ENCODE results near the gene NPHP1.
"Not testable (repeated sequence)": the region's sequence is repeated elsewhere in the genome, so short reads cannot be mapped to it uniquely, and the experiment has no call there.

The NPHP1 gene

GRCh38 chr2:110104025-110104771 is 100.6 kb downstream of the NPHP1 start:
- Mint-ChIP-seq H3K4me1 (peaks cover 24% of the 10 kb centered on the region), H3K27me3 (peaks cover 80% of the 10 kb centered on the region), H3K9me3 (peaks cover 0 to 21% of the 10 kb centered on the region in 2 donors), H3K4me3 (no peak overlapping the region), H3K27ac (peak overlapping the region; percentile 24 to 30)
- ATAC-seq (no peak), DNase-seq (no peak)

GRCh38 chr2:110103061-110103961 is 101.5 kb downstream of the NPHP1 start:
- H3K4me1 Mint-ChIP-seq = peaks cover 18% of the 10 kb centered on the region
- ATAC-seq = no peak

GRCh38 chr2:110101901-110102803 is 102.7 kb downstream of the NPHP1 start:
- no peak for DNase-seq

More at GRCh38 chr2:110103061-110103961, 101.5 kb downstream of the NPHP1 start:
- Mint-ChIP-seq H3K9me3 (peaks cover 0 to 14% of the 10 kb centered on the region in 2 donors), H3K4me3 (no peak overlapping the region), H3K27ac (peak overlapping the region in 1 of 2 donors; percentile 95), H3K27me3 (peaks cover 75% of the 10 kb centered on the region)
- no peak for DNase-seq

GRCh38 chr2:110101280-110101844 is 103.5 kb downstream of the NPHP1 start:
- H3K27ac Mint-ChIP-seq = peak overlapping the region in 1 of 2 donors; percentile 87
- H3K4me1 Mint-ChIP-seq = peaks cover 18% of the 10 kb centered on the region
- H3K4me3 Mint-ChIP-seq = no peak overlapping the region
- peaks cover 69% of the 10 kb centered on the region for H3K27me3 Mint-ChIP-seq
- H3K9me3 Mint-ChIP-seq = no peaks in the 10 kb centered on the region
- ATAC-seq (peak; percentile 54), DNase-seq (no peak)

More at GRCh38 chr2:110101901-110102803, 102.7 kb downstream of the NPHP1 start:
- peak overlapping the region; percentile 2 to 95 for H3K27ac Mint-ChIP-seq
- peak; percentile 26 for ATAC-seq
- peak overlapping the region in 1 of 2 donors; percentile 19 for H3K4me3 Mint-ChIP-seq
- H3K4me1 Mint-ChIP-seq = peaks cover 18% of the 10 kb centered on the region
- H3K9me3 Mint-ChIP-seq = peaks cover 0 to 3% of the 10 kb centered on the region in 2 donors
- H3K27me3 Mint-ChIP-seq = peaks cover 73% of the 10 kb centered on the region

GRCh38 chr2:110100880-110101279 is 103.9 kb downstream of the NPHP1 start:
- Mint-ChIP-seq H3K4me1 (peaks cover 18% of the 10 kb centered on the region), H3K27me3 (peaks cover 64% of the 10 kb centered on the region)
- H3K4me3 Mint-ChIP-seq, DNase-seq, H3K9me3 Mint-ChIP-seq, H3K27ac Mint-ChIP-seq: not testable (repeated sequence)
- ATAC-seq = peak; percentile 19

GRCh38 chr2:110100480-110100879 is 104.3 kb downstream of the NPHP1 start:
- Mint-ChIP-seq H3K9me3 (no peaks in the 10 kb centered on the region), H3K4me3 (no peak overlapping the region), H3K27me3 (peaks cover 62% of the 10 kb centered on the region), H3K4me1 (peaks cover 18% of the 10 kb centered on the region), H3K27ac (peak overlapping the region; percentile 80 to 85)
- DNase-seq = no peak
- no peak for ATAC-seq

- H3K4me1 Mint-ChIP-seq = peaks cover 18% of the 10 kb centered on the region
- DNase-seq (no peak), ATAC-seq (no peak)
- no peak overlapping the region for H3K27ac Mint-ChIP-seq
- H3K9me3 Mint-ChIP-seq = no peaks in the 10 kb centered on the region
- H3K4me3 Mint-ChIP-seq = no peak overlapping the region
- H3K27me3 Mint-ChIP-seq = peaks cover 53% of the 10 kb centered on the region
Measured at GRCh38 chr2:110099471-110100225, 105.2 kb downstream of the NPHP1 start.

- no peak for ATAC-seq
- Mint-ChIP-seq H3K9me3 (no peaks in the 10 kb centered on the region), H3K27ac (no peak overlapping the region), H3K27me3 (peaks cover 47% of the 10 kb centered on the region), H3K4me3 (no peak overlapping the region), H3K4me1 (peaks cover 18% of the 10 kb centered on the region)
- no peak for DNase-seq
Measured at GRCh38 chr2:110099038-110099425, 105.8 kb downstream of the NPHP1 start.

- Mint-ChIP-seq H3K9me3 (no peaks in the 10 kb centered on the region), H3K4me1 (peaks cover 18% of the 10 kb centered on the region), H3K27me3 (peaks cover 35% of the 10 kb centered on the region), H3K27ac (no peak overlapping the region), H3K4me3 (no peak overlapping the region)
- no peak for DNase-seq
- ATAC-seq = no peak
Measured at GRCh38 chr2:110097506-110098220, 107.2 kb downstream of the NPHP1 start.

- DNase-seq (no peak), ATAC-seq (no peak)
- Mint-ChIP-seq H3K9me3 (no peaks in the 10 kb centered on the region), H3K4me3 (no peak overlapping the region), H3K27me3 (peaks cover 19% of the 10 kb centered on the region), H3K4me1 (peaks cover 3% of the 10 kb centered on the region), H3K27ac (no peak overlapping the region)
Measured at GRCh38 chr2:110095994-110096633, 108.7 kb downstream of the NPHP1 start.

GRCh38 chr2:110094884-110095534 is 109.8 kb downstream of the NPHP1 start:
- not testable (repeated sequence) for H3K4me1 Mint-ChIP-seq, H3K27ac Mint-ChIP-seq, DNase-seq, H3K9me3 Mint-ChIP-seq, ATAC-seq, H3K4me3 Mint-ChIP-seq
- H3K27me3 Mint-ChIP-seq = peaks cover 17% of the 10 kb centered on the region

- H3K27me3 Mint-ChIP-seq = peaks cover 17% of the 10 kb centered on the region
- H3K4me1 Mint-ChIP-seq, DNase-seq, H3K4me3 Mint-ChIP-seq, H3K9me3 Mint-ChIP-seq, H3K27ac Mint-ChIP-seq, ATAC-seq: not testable (repeated sequence)
Measured at GRCh38 chr2:110093924-110094323, 110.9 kb downstream of the NPHP1 start.

- H3K9me3 Mint-ChIP-seq, H3K4me3 Mint-ChIP-seq, H3K27me3 Mint-ChIP-seq, H3K4me1 Mint-ChIP-seq, H3K27ac Mint-ChIP-seq, ATAC-seq, DNase-seq: not testable (repeated sequence)
Measured at GRCh38 chr2:110090164-110090563, 114.6 kb downstream of the NPHP1 start.
